Ascending aorta (tissue), 2 donors: Measurements from ENCODE around the gene LDB3. TPM values are rescaled to one million over a fixed set of nuclear protein-coding genes. Genes with fewer than 3 reads are reported as not detected.

ENCODE experiments used
- DNase-seq, 2 donors: peaks; one replicate each; pipeline ENCODE4 v3.0.0-alpha.2; 2019; ENCODE audit warnings: low spot score in 2 of 2
- H3K27ac ChIP-seq, 2 donors: fragments of 200-600 bp; sonication (generic); one replicate each; pipeline ENCODE4 v1.5.1; 2016 to 2017; ENCODE audit warnings: mild to moderate bottlenecking in 1 of 2
- H3K27me3 ChIP-seq: fragments of 200-600 bp; sonication (generic); one replicate; pipeline ENCODE4 v1.5.1; 2017
- H3K36me3 ChIP-seq, 2 donors: fragments of 200-600 bp; sonication (generic); one replicate each; pipeline ENCODE4 v1.5.1; 2016
- H3K4me1 ChIP-seq, 2 donors: fragments of 200-600 bp; sonication (generic); one replicate each; pipeline ENCODE4 v1.5.1; 2016 to 2017; ENCODE audit warnings: mild to moderate bottlenecking in 1 of 2
- H3K4me3 ChIP-seq, 2 donors: fragments of 200-600 bp; sonication (generic); one replicate each; pipeline ENCODE4 v1.5.1; 2016 to 2017; ENCODE audit warnings: mild to moderate bottlenecking in 1 of 2
- H3K9me3 ChIP-seq, 2 donors: fragments of 200-600 bp; sonication (generic); one replicate each; pipeline ENCODE4 v1.5.1; 2016
- intact Hi-C: fragments of 100-400 bp; cut with DNase I; formaldehyde crosslinking; loops from one replicate; pipeline ENCODE4 v1.15.1; 2023
- total RNA-seq: library from RNA; depleted of rRNA; stranded (reverse); fragments of >200 nt; gene quantifications from one replicate; pipeline ENCODE4 v1.1.0, GENCODE V29; 2016
- TF ChIP-seq, protein P1 (sequence below), 3 experiments: fragments of 200-600 bp in 2 of 3; fragments of 450-650 bp in 1 of 3; sonication (generic) in 2 of 3; IDR thresholded peaks; one replicate each; pipeline ENCODE4 v1.5.1; 2016 to 2019; ENCODE audit warnings: antibody characterized with exemption in 3 of 3, mild to moderate bottlenecking in 1 of 3, moderate library complexity in 1 of 3

Gene LDB3
- total RNA-seq, 1 donor from 2014 or later: 27.4 TPM

DNA sequence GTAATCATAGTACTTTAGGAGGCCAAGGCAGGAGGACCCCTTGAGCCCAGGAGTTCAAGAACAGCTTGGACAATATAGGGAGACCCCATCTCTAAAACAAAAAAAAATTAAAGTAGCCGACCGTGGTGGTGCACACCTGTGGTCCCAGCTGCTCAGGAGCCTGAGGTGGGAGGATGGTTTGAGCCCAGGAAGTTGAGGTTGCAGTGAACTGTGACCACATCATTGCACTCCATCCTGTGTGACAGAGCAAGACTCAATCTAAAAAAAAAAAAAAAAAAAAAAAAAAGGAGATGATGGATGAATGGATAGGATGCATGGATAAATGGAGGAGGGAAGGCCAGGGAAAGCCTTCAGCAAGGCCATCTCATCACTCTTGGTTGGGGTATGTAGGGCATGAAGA, 54.7 kb downstream of the LDB3 start:
- Histone ChIP-seq H3K36me3 (peaks cover 29 to 68% of the 10 kb centered on the region in 2 donors), H3K27ac (no peak overlapping the region), H3K4me1 (no peaks in the 10 kb centered on the region), H3K4me3 (no peak overlapping the region), H3K9me3 (no peaks in the 10 kb centered on the region), H3K27me3 (no peaks in the 10 kb centered on the region)
- TF ChIP-seq, protein P1, sequence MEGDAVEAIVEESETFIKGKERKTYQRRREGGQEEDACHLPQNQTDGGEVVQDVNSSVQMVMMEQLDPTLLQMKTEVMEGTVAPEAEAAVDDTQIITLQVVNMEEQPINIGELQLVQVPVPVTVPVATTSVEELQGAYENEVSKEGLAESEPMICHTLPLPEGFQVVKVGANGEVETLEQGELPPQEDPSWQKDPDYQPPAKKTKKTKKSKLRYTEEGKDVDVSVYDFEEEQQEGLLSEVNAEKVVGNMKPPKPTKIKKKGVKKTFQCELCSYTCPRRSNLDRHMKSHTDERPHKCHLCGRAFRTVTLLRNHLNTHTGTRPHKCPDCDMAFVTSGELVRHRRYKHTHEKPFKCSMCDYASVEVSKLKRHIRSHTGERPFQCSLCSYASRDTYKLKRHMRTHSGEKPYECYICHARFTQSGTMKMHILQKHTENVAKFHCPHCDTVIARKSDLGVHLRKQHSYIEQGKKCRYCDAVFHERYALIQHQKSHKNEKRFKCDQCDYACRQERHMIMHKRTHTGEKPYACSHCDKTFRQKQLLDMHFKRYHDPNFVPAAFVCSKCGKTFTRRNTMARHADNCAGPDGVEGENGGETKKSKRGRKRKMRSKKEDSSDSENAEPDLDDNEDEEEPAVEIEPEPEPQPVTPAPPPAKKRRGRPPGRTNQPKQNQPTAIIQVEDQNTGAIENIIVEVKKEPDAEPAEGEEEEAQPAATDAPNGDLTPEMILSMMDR (IDR thresholded peaks at IDR 0.05): no peak
- intact Hi-C loops: no loop called here
- DNase-seq: no peak

GRCh38 chr10:86724445-86724844, 56.1 kb downstream of the LDB3 start:
- Histone ChIP-seq H3K4me3 (no peak overlapping the region), H3K27me3 (no peaks in the 10 kb centered on the region), H3K4me1 (no peaks in the 10 kb centered on the region), H3K36me3 (peaks cover 32 to 63% of the 10 kb centered on the region in 2 donors), H3K9me3 (no peaks in the 10 kb centered on the region), H3K27ac (no peak overlapping the region)
- intact Hi-C loops: no loop called here
- no peak for DNase-seq
- TF ChIP-seq, protein P1 (IDR thresholded peaks at IDR 0.05): no peak

GRCh38 chr10:86725980-86726676, 57.8 kb downstream of the LDB3 start:
- intact Hi-C loops: no loop called here
- Histone ChIP-seq H3K27ac (no peak overlapping the region), H3K4me3 (no peak overlapping the region), H3K9me3 (no peaks in the 10 kb centered on the region), H3K4me1 (peaks cover 0 to 3% of the 10 kb centered on the region in 2 donors), H3K36me3 (peaks cover 29 to 59% of the 10 kb centered on the region in 2 donors), H3K27me3 (no peaks in the 10 kb centered on the region)
- TF ChIP-seq, protein P1 (IDR thresholded peaks at IDR 0.05): no peak
- no peak for DNase-seq

- Histone ChIP-seq H3K27ac (no peak overlapping the region), H3K4me3 (no peak overlapping the region), H3K36me3 (peaks cover 29 to 54% of the 10 kb centered on the region in 2 donors), H3K27me3 (no peaks in the 10 kb centered on the region), H3K9me3 (no peaks in the 10 kb centered on the region), H3K4me1 (peaks cover 0 to 8% of the 10 kb centered on the region in 2 donors)
- intact Hi-C loops: no loop called here
- no peak for DNase-seq
- TF ChIP-seq, protein P1 (IDR thresholded peaks at IDR 0.05): no peak
These were observed 58.3 kb downstream of the LDB3 start for GRCh38 chr10:86726677-86726999.

DNA sequence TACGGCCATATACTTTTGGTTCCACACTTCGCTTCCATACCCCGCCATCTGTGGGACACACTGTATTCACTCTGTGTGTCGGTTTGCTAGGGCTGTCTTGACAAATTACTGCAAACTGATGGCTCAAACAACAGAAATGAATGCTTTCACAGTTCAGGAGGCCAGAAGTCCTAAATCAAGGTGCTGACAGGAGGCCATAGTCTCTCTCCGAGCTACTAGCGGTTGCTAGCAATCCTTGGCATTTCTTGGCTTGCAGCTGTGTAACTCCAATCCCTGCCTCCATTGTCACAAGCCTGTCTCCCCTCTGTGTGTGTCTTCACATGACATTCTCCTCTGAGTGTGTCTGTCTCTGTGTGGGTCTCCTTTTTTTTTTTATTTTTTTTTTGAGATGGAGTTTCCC, 59.2 kb downstream of the LDB3 start:
- intact Hi-C loops: no loop called here
- Histone ChIP-seq H3K9me3 (no peaks in the 10 kb centered on the region), H3K4me1 (peaks cover 5 to 17% of the 10 kb centered on the region in 2 donors), H3K36me3 (peaks cover 29 to 47% of the 10 kb centered on the region in 2 donors), H3K4me3 (no peak overlapping the region), H3K27ac (no peak overlapping the region), H3K27me3 (no peaks in the 10 kb centered on the region)
- TF ChIP-seq, protein P1 (IDR thresholded peaks at IDR 0.05): no peak
- DNase-seq: no peak
